Liver (tissue), 9 donors: ENCODE data around the gene MOK. TPM values are rescaled to one million over a fixed set of nuclear protein-coding genes. Genes with fewer than 3 reads are reported as not detected.

Experiments
- DNase-seq: peaks from one replicate; pipeline ENCODE4 v3.0.0-alpha.2; 2017; ENCODE audit warnings: low spot score
- H3K27ac ChIP-seq, 2 donors: one replicate each; pipeline ENCODE4 v1.7.0; 2013; ENCODE audit warnings: inconsistent platforms in 2 of 2, low read length in 2 of 2, control low read depth in 1 of 2, low read depth in 1 of 2, mild to moderate bottlenecking in 1 of 2
- H3K27me3 ChIP-seq, 4 donors: one replicate each; pipeline versions ENCODE4 v1.6.1 to v1.7.0; 2013; ENCODE audit warnings: low read length in 3 of 4, inconsistent platforms in 1 of 4, mild to moderate bottlenecking in 1 of 4, moderate library complexity in 1 of 4; ENCODE audit not compliant: control insufficient read depth in 4 of 4, insufficient read depth in 4 of 4
- H3K36me3 ChIP-seq, 4 donors: one replicate each; pipeline versions ENCODE4 v1.6.1 to v1.7.0; 2013; ENCODE audit warnings: low read length in 3 of 4, mild to moderate bottlenecking in 3 of 4, low read depth in 1 of 4, moderate library complexity in 1 of 4; ENCODE audit not compliant: control insufficient read depth in 4 of 4, insufficient read depth in 3 of 4
- H3K4me1 ChIP-seq, 4 donors: one replicate each; pipeline versions ENCODE4 v1.6.1 to v1.7.0; 2013; ENCODE audit warnings: low read length in 3 of 4, mild to moderate bottlenecking in 3 of 4, moderate library complexity in 1 of 4; ENCODE audit not compliant: control insufficient read depth in 4 of 4, insufficient read depth in 4 of 4
- H3K4me3 ChIP-seq, 3 donors: one replicate each; pipeline versions ENCODE4 v1.6.1 to v1.7.0; 2013; ENCODE audit warnings: low read length in 3 of 3, control low read depth in 1 of 3, low read depth in 1 of 3, mild to moderate bottlenecking in 1 of 3
- H3K9ac ChIP-seq, 2 donors: one replicate each; pipeline ENCODE4 v1.7.0; 2013; ENCODE audit warnings: low read length in 2 of 2, mild to moderate bottlenecking in 2 of 2, moderate library complexity in 2 of 2, control low read depth in 1 of 2, low read depth in 1 of 2
- H3K9me3 ChIP-seq, 4 donors: one replicate each; pipeline versions ENCODE4 v1.6.1 to v1.7.0; 2013; ENCODE audit warnings: low read length in 3 of 4; ENCODE audit not compliant: control insufficient read depth in 4 of 4
- ATF3 ChIP-seq: IDR thresholded peaks from 2 replicates; pipeline ENCODE4 v1.6.1; 2016; ENCODE audit warnings: antibody characterized with exemption
- EGR1 ChIP-seq, 2 donors: IDR thresholded peaks; 2 replicates each; pipeline ENCODE4 v1.6.1; 2016 to 2018; ENCODE audit warnings: antibody characterized with exemption in 2 of 2, low read depth in 2 of 2
- FOXA1 ChIP-seq: IDR thresholded peaks from 2 replicates; pipeline ENCODE4 v1.6.1; 2016; ENCODE audit warnings: antibody characterized with exemption
- FOXA2 ChIP-seq: IDR thresholded peaks from 2 replicates; pipeline ENCODE4 v1.6.1; 2016; ENCODE audit warnings: antibody characterized with exemption
- GABPA ChIP-seq, 2 donors: IDR thresholded peaks in 1 of 2; conservative IDR thresholded peaks in 1 of 2; 2 replicates each; pipeline ENCODE4 v1.6.1; 2016; ENCODE audit warnings: antibody characterized with exemption in 2 of 2, mild to moderate bottlenecking in 1 of 2, moderate library complexity in 1 of 2
- HNF4A ChIP-seq, 2 donors: conservative IDR thresholded peaks; 2 replicates each; pipeline ENCODE4 v1.6.1; 2016; ENCODE audit warnings: antibody characterized with exemption in 2 of 2, mild to moderate bottlenecking in 2 of 2
- HNF4G ChIP-seq: IDR thresholded peaks from 2 replicates; pipeline ENCODE4 v1.6.1; 2016; ENCODE audit warnings: antibody characterized with exemption
- JUND ChIP-seq, 2 donors: IDR thresholded peaks; 2 replicates each; pipeline ENCODE4 v1.6.1; 2016; ENCODE audit warnings: antibody characterized with exemption in 2 of 2
- MAX ChIP-seq: IDR thresholded peaks from 2 replicates; pipeline ENCODE4 v1.6.1; 2016; ENCODE audit warnings: antibody characterized with exemption
- NR2F2 ChIP-seq: IDR thresholded peaks from 2 replicates; pipeline ENCODE4 v1.6.1; 2016; ENCODE audit warnings: antibody characterized with exemption
- RAD21 ChIP-seq, 2 donors: IDR thresholded peaks; 2 replicates each; pipeline ENCODE4 v1.6.1; 2016; ENCODE audit warnings: antibody characterized with exemption in 2 of 2, mild to moderate bottlenecking in 2 of 2
- RXRA ChIP-seq, 2 donors: IDR thresholded peaks; 2 replicates each; pipeline ENCODE4 v1.6.1; 2017 to 2018; ENCODE audit warnings: antibody characterized with exemption in 2 of 2, mild to moderate bottlenecking in 1 of 2
- TAF1 ChIP-seq: conservative IDR thresholded peaks from 2 replicates; pipeline ENCODE4 v1.6.1; 2016; ENCODE audit warnings: antibody characterized with exemption, mild to moderate bottlenecking
- YY1 ChIP-seq: IDR thresholded peaks from 2 replicates; pipeline ENCODE4 v1.6.1; 2016; ENCODE audit warnings: antibody characterized with exemption, mild to moderate bottlenecking
- WGBS: extraction: QIAGEN DNeasy Blood & Tissue Kit; methylation state at CpG from one replicate; pipeline ENCODE4 v1.1.7; 2013; 5-methylcytosine and 5-hydroxymethylcytosine counted together
- polyA plus RNA-seq, 2 donors: library from polyadenylated mRNA; stranded (reverse) in 1 of 2; unstranded in 1 of 2; fragments of 200-250 nt in 1 of 2; fragments of >200 nt in 1 of 2; fragmentation: Nextera tagmentation in 1 of 2; extraction: Ambion mirVana in 1 of 2; gene quantifications; one replicate each; pipeline versions ENCODE4 v1.2.1 to v1.2.3, GENCODE V29; 2013 to 2015
- total RNA-seq, 2 donors: library from RNA; depleted of rRNA; stranded (reverse); fragments of >200 nt; gene quantifications; one replicate each; pipeline ENCODE4 v1.2.3, GENCODE V29; 2014
- TF ChIP-seq, protein P1 (sequence below): fragments of 150-350 bp; IDR thresholded peaks from 2 replicates; pipeline ENCODE4 v1.5.1; 2017; ENCODE audit warnings: improper control_type of control experiment, low read depth, low read length; ENCODE audit not compliant: missing input control
- TF ChIP-seq, protein P2 (sequence below): IDR thresholded peaks from 2 replicates; pipeline ENCODE4 v1.6.1; 2016; ENCODE audit warnings: antibody characterized with exemption, mild to moderate bottlenecking
- TF ChIP-seq, protein P3 (sequence below): IDR thresholded peaks from 2 replicates; pipeline ENCODE4 v1.6.1; 2016; ENCODE audit warnings: antibody characterized with exemption
- donor health status: healthy.
- donor health status: healthy.
- donor health status: healthy.
- donor health status: healthy.
- donor health status: healthy.

MOK gene
- total and polyA plus RNA-seq, 4 donors = 2.4 to 6.4 (median 2.9) TPM

GRCh38 chr14:102213984-102214658 lies 90.8 kb downstream of the MOK start:
- no peak overlapping the region for H3K27ac ChIP-seq
- no peaks in the 10 kb centered on the region for H3K9me3 ChIP-seq
- no peak for DNase-seq
- peaks cover 0 to 4% (median 1%) of the 10 kb centered on the region in 4 donors for H3K36me3 ChIP-seq
- WGBS = 95% methylated on average over 25 of the region's 25 CpGs
- TF ChIP-seq MAX (no peak), NR2F2 (no peak), RXRA (IDR thresholded peaks at IDR 0.05) (no peak), HNF4G (no peak), GABPA (IDR thresholded peaks at IDR 0.05 in 1 of 2, conservative IDR thresholded peaks at IDR 0.05 in 1 of 2) (no peak), YY1 (no peak), FOXA2 (no peak), JUND (IDR thresholded peaks at IDR 0.05) (no peak), ATF3 (no peak), EGR1 (IDR thresholded peaks at IDR 0.05; ENCODE audit: low read depth in 2 of 2) (no peak), RAD21 (IDR thresholded peaks at IDR 0.05) (no peak), HNF4A (conservative IDR thresholded peaks at IDR 0.05) (no peak), TAF1 (no peak), FOXA1 (no peak)
- TF ChIP-seq, protein P1, sequence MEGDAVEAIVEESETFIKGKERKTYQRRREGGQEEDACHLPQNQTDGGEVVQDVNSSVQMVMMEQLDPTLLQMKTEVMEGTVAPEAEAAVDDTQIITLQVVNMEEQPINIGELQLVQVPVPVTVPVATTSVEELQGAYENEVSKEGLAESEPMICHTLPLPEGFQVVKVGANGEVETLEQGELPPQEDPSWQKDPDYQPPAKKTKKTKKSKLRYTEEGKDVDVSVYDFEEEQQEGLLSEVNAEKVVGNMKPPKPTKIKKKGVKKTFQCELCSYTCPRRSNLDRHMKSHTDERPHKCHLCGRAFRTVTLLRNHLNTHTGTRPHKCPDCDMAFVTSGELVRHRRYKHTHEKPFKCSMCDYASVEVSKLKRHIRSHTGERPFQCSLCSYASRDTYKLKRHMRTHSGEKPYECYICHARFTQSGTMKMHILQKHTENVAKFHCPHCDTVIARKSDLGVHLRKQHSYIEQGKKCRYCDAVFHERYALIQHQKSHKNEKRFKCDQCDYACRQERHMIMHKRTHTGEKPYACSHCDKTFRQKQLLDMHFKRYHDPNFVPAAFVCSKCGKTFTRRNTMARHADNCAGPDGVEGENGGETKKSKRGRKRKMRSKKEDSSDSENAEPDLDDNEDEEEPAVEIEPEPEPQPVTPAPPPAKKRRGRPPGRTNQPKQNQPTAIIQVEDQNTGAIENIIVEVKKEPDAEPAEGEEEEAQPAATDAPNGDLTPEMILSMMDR = no peak
- TF ChIP-seq, protein P2, sequence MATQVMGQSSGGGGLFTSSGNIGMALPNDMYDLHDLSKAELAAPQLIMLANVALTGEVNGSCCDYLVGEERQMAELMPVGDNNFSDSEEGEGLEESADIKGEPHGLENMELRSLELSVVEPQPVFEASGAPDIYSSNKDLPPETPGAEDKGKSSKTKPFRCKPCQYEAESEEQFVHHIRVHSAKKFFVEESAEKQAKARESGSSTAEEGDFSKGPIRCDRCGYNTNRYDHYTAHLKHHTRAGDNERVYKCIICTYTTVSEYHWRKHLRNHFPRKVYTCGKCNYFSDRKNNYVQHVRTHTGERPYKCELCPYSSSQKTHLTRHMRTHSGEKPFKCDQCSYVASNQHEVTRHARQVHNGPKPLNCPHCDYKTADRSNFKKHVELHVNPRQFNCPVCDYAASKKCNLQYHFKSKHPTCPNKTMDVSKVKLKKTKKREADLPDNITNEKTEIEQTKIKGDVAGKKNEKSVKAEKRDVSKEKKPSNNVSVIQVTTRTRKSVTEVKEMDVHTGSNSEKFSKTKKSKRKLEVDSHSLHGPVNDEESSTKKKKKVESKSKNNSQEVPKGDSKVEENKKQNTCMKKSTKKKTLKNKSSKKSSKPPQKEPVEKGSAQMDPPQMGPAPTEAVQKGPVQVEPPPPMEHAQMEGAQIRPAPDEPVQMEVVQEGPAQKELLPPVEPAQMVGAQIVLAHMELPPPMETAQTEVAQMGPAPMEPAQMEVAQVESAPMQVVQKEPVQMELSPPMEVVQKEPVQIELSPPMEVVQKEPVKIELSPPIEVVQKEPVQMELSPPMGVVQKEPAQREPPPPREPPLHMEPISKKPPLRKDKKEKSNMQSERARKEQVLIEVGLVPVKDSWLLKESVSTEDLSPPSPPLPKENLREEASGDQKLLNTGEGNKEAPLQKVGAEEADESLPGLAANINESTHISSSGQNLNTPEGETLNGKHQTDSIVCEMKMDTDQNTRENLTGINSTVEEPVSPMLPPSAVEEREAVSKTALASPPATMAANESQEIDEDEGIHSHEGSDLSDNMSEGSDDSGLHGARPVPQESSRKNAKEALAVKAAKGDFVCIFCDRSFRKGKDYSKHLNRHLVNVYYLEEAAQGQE = no peak
- H3K9ac ChIP-seq = no peak overlapping the region
- no peak overlapping the region for H3K4me3 ChIP-seq
- H3K4me1 ChIP-seq = no peaks in the 10 kb centered on the region
- no peaks in the 10 kb centered on the region for H3K27me3 ChIP-seq

- TF ChIP-seq RXRA (IDR thresholded peaks at IDR 0.05) = no peak
- no peak for TF ChIP-seq RAD21 (IDR thresholded peaks at IDR 0.05)
- TF ChIP-seq, protein P3, sequence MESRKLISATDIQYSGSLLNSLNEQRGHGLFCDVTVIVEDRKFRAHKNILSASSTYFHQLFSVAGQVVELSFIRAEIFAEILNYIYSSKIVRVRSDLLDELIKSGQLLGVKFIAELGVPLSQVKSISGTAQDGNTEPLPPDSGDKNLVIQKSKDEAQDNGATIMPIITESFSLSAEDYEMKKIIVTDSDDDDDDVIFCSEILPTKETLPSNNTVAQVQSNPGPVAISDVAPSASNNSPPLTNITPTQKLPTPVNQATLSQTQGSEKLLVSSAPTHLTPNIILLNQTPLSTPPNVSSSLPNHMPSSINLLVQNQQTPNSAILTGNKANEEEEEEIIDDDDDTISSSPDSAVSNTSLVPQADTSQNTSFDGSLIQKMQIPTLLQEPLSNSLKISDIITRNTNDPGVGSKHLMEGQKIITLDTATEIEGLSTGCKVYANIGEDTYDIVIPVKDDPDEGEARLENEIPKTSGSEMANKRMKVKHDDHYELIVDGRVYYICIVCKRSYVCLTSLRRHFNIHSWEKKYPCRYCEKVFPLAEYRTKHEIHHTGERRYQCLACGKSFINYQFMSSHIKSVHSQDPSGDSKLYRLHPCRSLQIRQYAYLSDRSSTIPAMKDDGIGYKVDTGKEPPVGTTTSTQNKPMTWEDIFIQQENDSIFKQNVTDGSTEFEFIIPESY = no peak
- TF ChIP-seq YY1 = no peak
- TF ChIP-seq GABPA (IDR thresholded peaks at IDR 0.05 in 1 of 2, conservative IDR thresholded peaks at IDR 0.05 in 1 of 2) = no peak
- TF ChIP-seq FOXA2 = no peak
- TF ChIP-seq, protein P1 = no peak
- no peak for TF ChIP-seq JUND (IDR thresholded peaks at IDR 0.05)
- no peak for TF ChIP-seq TAF1
- TF ChIP-seq EGR1 (IDR thresholded peaks at IDR 0.05; ENCODE audit: low read depth in 2 of 2) = no peak
- H3K9ac ChIP-seq = no peak overlapping the region
- DNase-seq = no peak
- no peak overlapping the region for H3K27ac ChIP-seq
- H3K36me3 ChIP-seq = peaks cover 0 to 8% (median 2%) of the 10 kb centered on the region in 4 donors
- WGBS = 93% methylated on average over 10 of the region's 10 CpGs
- H3K4me3 ChIP-seq = no peak overlapping the region
- no peaks in the 10 kb centered on the region for H3K9me3 ChIP-seq
- H3K4me1 ChIP-seq = peaks cover 0 to 3% (median 0%) of the 10 kb centered on the region in 4 donors
- no peaks in the 10 kb centered on the region for H3K27me3 ChIP-seq
These were observed 91.5 kb downstream of the MOK start for GRCh38 chr14:102213470-102213869.
